ENCODE results near the gene FYN. TPM values are rescaled to one million over a fixed set of nuclear protein-coding genes. Genes with fewer than 3 reads are reported as not detected.
A peak's percentile ranks its signal among the peaks of the same experiment; 100 is the strongest.

FYN gene
- total and polyA plus RNA-seq, 10 of the 15 experiments (the other 5 are each of a cell fraction or from before 2014, with no cell fraction given): 51.4 to 247 (median 138) TPM

- TF ChIP-seq KAT2A (conservative IDR thresholded peaks at IDR 0.05; ENCODE audit: control insufficient read depth, low read depth, low read length) (no peak), EZH2 (IDR thresholded peaks at IDR 0.05; ENCODE audit: borderline replicate concordance, control insufficient read depth, low read depth, low read length) (no peak), RUNX3 (IDR thresholded peaks at IDR 0.05; ENCODE audit: low read length) (peak; percentile 47), BHLHE40 (IDR thresholded peaks at IDR 0.05; ENCODE audit: borderline replicate concordance in 1 of 2, low read depth in 2 of 2, low read length in 1 of 2) (peak; percentile 34 to 62; a peak in 2 of 4 replicates), ATF7 (IDR thresholded peaks at IDR 0.05; ENCODE audit: low read depth) (no peak; the same call in 1 of the 2 replicates), HDGF (IDR thresholded peaks at IDR 0.05) (no peak), PAX8 (IDR thresholded peaks at IDR 0.05) (no peak), PML (IDR thresholded peaks at IDR 0.05; ENCODE audit: low read length) (no peak), IKZF1 (conservative IDR thresholded peaks at IDR 0.05) (peak; percentile 67), BMI1 (IDR thresholded peaks at IDR 0.05; ENCODE audit: borderline replicate concordance) (0 out of 2 replicates have a peak, but pooled peaks have one; percentile 20), CBX3 (IDR thresholded peaks at IDR 0.05; ENCODE audit: borderline replicate concordance, low read depth) (no peak), IKZF2 (IDR thresholded peaks at IDR 0.05) (peak in 1 of 2 experiments; percentile 73; a peak in 2 of 4 replicates), SPI1 (IDR thresholded peaks at IDR 0.05; ENCODE audit: borderline replicate concordance, insufficient read depth, low read depth, low read length) (peak; percentile 34; the same call in 1 of the 2 replicates), FOS (IDR thresholded peaks at IDR 0.05; ENCODE audit: borderline replicate concordance, extremely low read depth, insufficient read length) (no peak), ESRRA (IDR thresholded peaks at IDR 0.05; ENCODE audit: low read length) (no peak), SUZ12 (IDR thresholded peaks at IDR 0.05; ENCODE audit: unreplicated experiment) (no peak)
- TF ChIP-seq, protein P1, sequence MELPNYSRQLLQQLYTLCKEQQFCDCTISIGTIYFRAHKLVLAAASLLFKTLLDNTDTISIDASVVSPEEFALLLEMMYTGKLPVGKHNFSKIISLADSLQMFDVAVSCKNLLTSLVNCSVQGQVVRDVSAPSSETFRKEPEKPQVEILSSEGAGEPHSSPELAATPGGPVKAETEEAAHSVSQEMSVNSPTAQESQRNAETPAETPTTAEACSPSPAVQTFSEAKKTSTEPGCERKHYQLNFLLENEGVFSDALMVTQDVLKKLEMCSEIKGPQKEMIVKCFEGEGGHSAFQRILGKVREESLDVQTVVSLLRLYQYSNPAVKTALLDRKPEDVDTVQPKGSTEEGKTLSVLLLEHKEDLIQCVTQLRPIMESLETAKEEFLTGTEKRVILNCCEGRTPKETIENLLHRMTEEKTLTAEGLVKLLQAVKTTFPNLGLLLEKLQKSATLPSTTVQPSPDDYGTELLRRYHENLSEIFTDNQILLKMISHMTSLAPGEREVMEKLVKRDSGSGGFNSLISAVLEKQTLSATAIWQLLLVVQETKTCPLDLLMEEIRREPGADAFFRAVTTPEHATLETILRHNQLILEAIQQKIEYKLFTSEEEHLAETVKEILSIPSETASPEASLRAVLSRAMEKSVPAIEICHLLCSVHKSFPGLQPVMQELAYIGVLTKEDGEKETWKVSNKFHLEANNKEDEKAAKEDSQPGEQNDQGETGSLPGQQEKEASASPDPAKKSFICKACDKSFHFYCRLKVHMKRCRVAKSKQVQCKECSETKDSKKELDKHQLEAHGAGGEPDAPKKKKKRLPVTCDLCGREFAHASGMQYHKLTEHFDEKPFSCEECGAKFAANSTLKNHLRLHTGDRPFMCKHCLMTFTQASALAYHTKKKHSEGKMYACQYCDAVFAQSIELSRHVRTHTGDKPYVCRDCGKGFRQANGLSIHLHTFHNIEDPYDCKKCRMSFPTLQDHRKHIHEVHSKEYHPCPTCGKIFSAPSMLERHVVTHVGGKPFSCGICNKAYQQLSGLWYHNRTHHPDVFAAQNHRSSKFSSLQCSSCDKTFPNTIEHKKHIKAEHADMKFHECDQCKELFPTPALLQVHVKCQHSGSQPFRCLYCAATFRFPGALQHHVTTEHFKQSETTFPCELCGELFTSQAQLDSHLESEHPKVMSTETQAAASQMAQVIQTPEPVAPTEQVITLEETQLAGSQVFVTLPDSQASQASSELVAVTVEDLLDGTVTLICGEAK (IDR thresholded peaks at IDR 0.05; ENCODE audit: borderline replicate concordance): no peak
- TF ChIP-seq, protein P2, sequence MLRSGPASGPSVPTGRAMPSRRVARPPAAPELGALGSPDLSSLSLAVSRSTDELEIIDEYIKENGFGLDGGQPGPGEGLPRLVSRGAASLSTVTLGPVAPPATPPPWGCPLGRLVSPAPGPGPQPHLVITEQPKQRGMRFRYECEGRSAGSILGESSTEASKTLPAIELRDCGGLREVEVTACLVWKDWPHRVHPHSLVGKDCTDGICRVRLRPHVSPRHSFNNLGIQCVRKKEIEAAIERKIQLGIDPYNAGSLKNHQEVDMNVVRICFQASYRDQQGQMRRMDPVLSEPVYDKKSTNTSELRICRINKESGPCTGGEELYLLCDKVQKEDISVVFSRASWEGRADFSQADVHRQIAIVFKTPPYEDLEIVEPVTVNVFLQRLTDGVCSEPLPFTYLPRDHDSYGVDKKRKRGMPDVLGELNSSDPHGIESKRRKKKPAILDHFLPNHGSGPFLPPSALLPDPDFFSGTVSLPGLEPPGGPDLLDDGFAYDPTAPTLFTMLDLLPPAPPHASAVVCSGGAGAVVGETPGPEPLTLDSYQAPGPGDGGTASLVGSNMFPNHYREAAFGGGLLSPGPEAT (IDR thresholded peaks at IDR 0.05; ENCODE audit: low read depth): peak; percentile 42; the same call in 1 of the 2 replicates
- TF ChIP-seq, protein P3, sequence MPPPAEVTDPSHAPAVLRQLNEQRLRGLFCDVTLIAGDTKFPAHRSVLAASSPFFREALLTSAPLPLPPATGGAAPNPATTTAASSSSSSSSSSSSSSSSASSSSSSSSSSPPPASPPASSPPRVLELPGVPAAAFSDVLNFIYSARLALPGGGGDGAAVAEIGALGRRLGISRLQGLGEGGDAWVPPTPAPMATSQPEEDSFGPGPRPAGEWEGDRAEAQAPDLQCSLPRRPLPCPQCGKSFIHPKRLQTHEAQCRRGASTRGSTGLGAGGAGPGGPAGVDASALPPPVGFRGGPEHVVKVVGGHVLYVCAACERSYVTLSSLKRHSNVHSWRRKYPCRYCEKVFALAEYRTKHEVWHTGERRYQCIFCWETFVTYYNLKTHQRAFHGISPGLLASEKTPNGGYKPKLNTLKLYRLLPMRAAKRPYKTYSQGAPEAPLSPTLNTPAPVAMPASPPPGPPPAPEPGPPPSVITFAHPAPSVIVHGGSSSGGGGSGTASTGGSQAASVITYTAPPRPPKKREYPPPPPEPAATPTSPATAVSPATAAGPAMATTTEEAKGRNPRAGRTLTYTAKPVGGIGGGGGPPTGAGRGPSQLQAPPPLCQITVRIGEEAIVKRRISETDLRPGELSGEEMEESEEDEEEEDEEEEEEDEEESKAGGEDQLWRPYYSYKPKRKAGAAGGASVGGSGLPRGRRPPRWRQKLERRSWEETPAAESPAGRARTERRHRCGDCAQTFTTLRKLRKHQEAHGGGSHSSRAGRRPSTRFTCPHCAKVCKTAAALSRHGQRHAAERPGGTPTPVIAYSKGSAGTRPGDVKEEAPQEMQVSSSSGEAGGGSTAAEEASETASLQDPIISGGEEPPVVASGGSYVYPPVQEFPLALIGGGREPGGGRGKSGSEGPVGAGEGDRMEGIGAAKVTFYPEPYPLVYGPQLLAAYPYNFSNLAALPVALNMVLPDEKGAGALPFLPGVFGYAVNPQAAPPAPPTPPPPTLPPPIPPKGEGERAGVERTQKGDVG (CRISPR knock-in tag; IDR thresholded peaks at IDR 0.05): no peak
Observed at GRCh38 chr6:111740506-111740905, 132.7 kb downstream of the FYN start (continued).
